B cell (primary cell): Measurements from ENCODE around the gene CAGE1. TPM values are rescaled to one million over a fixed set of nuclear protein-coding genes. Genes with fewer than 3 reads are reported as not detected.

Experiments
- polyA plus RNA-seq: library from polyadenylated mRNA; depleted of rRNA; stranded (reverse); fragments of >200 nt; gene quantifications from 2 replicates; pipeline ENCODE4 v1.2.3, GENCODE V29; 2012
- total RNA-seq, 2 donors: library from RNA; stranded (reverse); fragments of 120-200 nt in 1 of 2; gene quantifications; 1 replicate in 1 of 2; 2 replicates in 1 of 2; pipeline versions ENCODE4 v1.2.3 to v1.2.4, GENCODE V29; 2013 to 2022

Gene CAGE1
- total and polyA plus RNA-seq, 2 donors (not counting 1 experiment from before 2014, with no cell fraction given) = 0.13 to 0.34 TPM

Other genes starting within 250 kb of the CAGE1 start
- 81.6 and 85.3 TPM in 2 replicates for gene SSR1, start 76.5 kb downstream of the CAGE1 start, total RNA-seq
- gene SSR1, start 76.5 kb downstream of the CAGE1 start, polyA plus RNA-seq = 15.9 and 28.6 TPM in 2 replicates
- gene RIOK1, start 66 bp upstream of the CAGE1 start, total RNA-seq = 25.9 and 32.1 TPM in 2 replicates
- 13.9 and 36.0 TPM in 2 replicates for gene RIOK1, start 66 bp upstream of the CAGE1 start, polyA plus RNA-seq
- not detected in 2 replicates for gene DSP, start 151.9 kb upstream of the CAGE1 start, total RNA-seq
- not detected in 2 replicates for gene DSP, start 151.9 kb upstream of the CAGE1 start, polyA plus RNA-seq
- gene SNRNP48, start 200.5 kb upstream of the CAGE1 start, total RNA-seq = 22.9 and 25.3 TPM in 2 replicates
- 8.9 and 11.7 TPM in 2 replicates for gene SNRNP48, start 200.5 kb upstream of the CAGE1 start, polyA plus RNA-seq